ENCODE results near the gene SLC22A16. TPM values are rescaled to one million over a fixed set of nuclear protein-coding genes. Genes with fewer than 3 reads are reported as not detected.

The SLC22A16 gene
- total RNA-seq, 1 donor from 2014 or later, result 0.87 TPM

DNA sequence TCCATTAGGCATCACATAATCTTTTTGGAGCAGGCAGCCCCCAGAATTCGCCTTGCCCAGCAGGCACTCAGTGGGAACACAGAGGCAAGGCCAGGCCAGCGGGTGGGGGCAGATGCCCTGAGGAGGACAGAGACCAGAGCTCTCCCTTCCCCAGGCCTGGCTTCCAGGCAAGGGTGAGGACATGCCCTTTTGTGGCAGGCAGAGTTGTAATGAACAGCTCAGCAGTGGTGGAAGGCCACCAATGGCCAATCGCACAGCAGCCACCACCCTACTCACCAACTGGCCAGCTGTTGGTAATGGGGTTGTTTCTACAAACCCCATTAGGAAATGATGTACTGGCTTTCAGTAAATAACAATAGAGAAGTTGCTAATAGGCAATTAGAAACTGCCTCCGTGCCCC is 45.7 kb downstream of the SLC22A16 start:
- intact Hi-C loops (cut with DNase I), result no loop called here
- TF ChIP-seq, protein P1, sequence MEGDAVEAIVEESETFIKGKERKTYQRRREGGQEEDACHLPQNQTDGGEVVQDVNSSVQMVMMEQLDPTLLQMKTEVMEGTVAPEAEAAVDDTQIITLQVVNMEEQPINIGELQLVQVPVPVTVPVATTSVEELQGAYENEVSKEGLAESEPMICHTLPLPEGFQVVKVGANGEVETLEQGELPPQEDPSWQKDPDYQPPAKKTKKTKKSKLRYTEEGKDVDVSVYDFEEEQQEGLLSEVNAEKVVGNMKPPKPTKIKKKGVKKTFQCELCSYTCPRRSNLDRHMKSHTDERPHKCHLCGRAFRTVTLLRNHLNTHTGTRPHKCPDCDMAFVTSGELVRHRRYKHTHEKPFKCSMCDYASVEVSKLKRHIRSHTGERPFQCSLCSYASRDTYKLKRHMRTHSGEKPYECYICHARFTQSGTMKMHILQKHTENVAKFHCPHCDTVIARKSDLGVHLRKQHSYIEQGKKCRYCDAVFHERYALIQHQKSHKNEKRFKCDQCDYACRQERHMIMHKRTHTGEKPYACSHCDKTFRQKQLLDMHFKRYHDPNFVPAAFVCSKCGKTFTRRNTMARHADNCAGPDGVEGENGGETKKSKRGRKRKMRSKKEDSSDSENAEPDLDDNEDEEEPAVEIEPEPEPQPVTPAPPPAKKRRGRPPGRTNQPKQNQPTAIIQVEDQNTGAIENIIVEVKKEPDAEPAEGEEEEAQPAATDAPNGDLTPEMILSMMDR (IDR thresholded peaks at IDR 0.05), result no peak
- Histone ChIP-seq H3K4me3 (no peak overlapping the region), H3K36me3 (no peaks in the 10 kb centered on the region), H3K27ac (no peak overlapping the region), H3K9me3 (no peaks in the 10 kb centered on the region), H3K4me1 (no peaks in the 10 kb centered on the region), H3K27me3 (peaks cover 9% of the 10 kb centered on the region)
- ATAC-seq (no peak), DNase-seq (no peak)

DNA sequence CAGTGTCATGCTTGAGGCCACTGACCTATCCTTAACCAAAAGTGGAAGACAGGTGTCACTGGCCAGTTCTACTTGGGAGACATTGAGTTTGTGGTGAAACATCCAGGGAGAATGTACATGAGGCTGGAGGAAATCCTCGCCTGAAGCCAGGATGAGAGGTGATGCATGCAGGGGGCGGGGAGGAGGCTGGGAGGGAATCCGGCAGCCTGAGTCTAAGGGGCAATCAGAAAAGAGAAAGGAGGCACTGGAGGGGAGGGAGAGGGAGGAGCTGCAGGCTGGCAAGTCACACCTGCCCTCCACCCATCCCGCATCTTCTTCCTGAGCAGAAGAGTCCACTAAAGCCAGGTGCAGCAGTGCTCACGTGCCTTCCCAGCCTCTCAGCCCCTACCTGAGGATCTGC is 46.2 kb downstream of the SLC22A16 start:
- Histone ChIP-seq H3K36me3 (no peaks in the 10 kb centered on the region), H3K9me3 (no peaks in the 10 kb centered on the region), H3K4me3 (no peak overlapping the region), H3K4me1 (no peaks in the 10 kb centered on the region), H3K27me3 (peaks cover 9% of the 10 kb centered on the region), H3K27ac (no peak overlapping the region)
- DNase-seq, result no peak
- TF ChIP-seq, protein P1 (IDR thresholded peaks at IDR 0.05), result no peak
- intact Hi-C loops (cut with DNase I), result no loop called here
- no peak for ATAC-seq

DNA sequence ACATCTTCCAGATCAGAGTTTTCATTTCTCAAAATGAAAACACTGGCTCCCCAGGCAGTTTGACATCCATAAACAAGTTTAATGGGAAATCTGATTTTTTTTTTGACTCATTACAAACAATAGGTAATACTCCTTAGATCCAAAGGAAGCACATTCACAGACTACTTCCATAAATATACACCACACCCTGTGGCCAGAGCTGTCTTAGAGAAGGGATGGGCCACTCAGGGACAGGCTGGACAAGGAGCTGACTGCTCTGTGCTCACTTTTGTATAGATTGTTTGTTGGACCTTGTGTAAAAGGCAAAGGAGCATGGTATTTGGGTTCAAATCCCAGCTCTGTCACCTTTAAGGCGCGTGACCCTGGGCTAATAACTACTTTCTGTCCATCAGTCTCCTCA is 48.3 kb downstream of the SLC22A16 start:
- Histone ChIP-seq H3K4me3 (no peak overlapping the region), H3K4me1 (no peaks in the 10 kb centered on the region), H3K27me3 (peaks cover 9% of the 10 kb centered on the region), H3K9me3 (no peaks in the 10 kb centered on the region), H3K27ac (no peak overlapping the region), H3K36me3 (no peaks in the 10 kb centered on the region)
- TF ChIP-seq, protein P1 (IDR thresholded peaks at IDR 0.05), result no peak
- no peak for ATAC-seq
- intact Hi-C loops (cut with DNase I), result no loop called here
- no peak for DNase-seq

DNA sequence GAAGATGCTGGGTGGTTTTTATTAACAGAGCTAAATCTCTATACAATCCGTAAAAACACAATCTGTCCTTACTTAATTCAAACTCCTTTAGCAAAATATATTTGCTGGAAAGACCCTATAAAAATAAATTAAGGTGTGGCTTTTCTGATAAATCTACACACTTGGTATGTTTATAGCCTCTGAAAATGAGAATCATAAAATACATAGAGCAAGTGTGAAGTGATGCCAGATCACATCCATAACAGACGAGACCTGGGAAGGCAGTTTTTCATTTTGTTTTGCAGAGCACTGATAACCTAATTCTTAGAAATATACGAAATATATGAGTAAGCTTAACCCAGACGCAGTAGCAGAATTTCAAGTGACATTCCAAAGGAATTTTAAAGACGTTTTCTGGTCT is 50.6 kb downstream of the SLC22A16 start:
- H3K4me3 ChIP-seq, result no peak overlapping the region
- H3K27ac ChIP-seq, result no peak overlapping the region
- H3K9me3 ChIP-seq, result no peaks in the 10 kb centered on the region
- DNase-seq (no peak), ATAC-seq (no peak)
- intact Hi-C loops (cut with DNase I), result no loop called here
- H3K4me1 ChIP-seq, result no peaks in the 10 kb centered on the region
- TF ChIP-seq, protein P1 (IDR thresholded peaks at IDR 0.05), result no peak
- peaks cover 9% of the 10 kb centered on the region for H3K27me3 ChIP-seq
- H3K36me3 ChIP-seq, result no peaks in the 10 kb centered on the region

DNA sequence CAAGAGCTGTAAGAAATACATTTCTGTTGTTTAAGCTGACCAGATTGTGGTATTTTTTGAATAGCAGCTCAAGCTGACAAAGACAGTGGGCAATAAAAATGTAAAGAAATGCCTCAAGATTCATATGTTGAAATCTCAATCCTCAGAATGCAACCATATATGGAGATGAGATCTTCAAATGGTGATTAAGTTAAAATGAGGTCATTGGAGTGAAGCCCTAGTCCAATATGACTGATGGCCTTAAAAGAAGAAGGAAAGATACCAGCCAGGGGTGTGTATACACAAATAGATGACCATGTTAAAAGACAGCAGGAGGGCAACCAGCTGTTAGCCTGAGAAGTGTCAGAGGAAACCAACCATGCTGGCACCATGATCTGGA is 54.0 kb downstream of the SLC22A16 start:
- TF ChIP-seq, protein P1 (IDR thresholded peaks at IDR 0.05), result no peak
- Histone ChIP-seq H3K27me3 (no peaks in the 10 kb centered on the region), H3K27ac (no peak overlapping the region), H3K36me3 (no peaks in the 10 kb centered on the region), H3K4me1 (no peaks in the 10 kb centered on the region), H3K4me3 (no peak overlapping the region), H3K9me3 (no peaks in the 10 kb centered on the region)
- intact Hi-C loops (cut with DNase I), result no loop called here
- no peak for ATAC-seq
- no peak for DNase-seq

DNA sequence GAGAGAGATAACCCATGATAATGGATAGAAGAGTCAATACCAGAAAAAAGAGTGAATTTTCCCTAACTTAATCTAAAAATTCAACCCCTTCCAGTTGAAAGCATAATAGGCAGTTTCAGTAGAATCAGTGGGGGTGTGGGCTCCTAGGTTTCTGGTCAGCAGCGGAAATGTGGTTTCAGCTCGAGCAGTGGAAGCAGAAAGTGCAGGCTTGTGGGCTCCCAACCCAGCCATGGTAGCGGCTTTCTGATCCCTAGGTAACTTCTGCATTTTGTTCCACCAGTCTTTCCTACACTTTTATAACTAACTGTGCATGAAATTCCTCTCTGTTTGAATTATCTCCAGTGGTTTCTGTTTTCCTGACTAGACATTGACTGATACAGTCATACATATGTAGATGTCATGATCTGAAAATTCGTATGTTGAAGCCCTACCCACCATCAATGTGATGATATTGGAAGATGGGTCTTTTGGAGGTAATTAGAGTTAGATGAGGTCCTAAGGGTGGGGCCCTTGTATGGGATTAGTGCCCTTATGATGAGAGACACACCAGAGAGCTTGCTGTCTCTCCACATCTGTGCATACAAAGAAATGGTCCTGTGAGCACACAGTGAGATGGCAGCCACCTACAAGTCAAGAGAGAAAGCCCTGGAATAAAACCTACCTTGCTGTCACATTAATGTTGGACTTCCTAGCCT is 54.5 kb downstream of the SLC22A16 start:
- TF ChIP-seq, protein P1 (IDR thresholded peaks at IDR 0.05), result no peak

More for the DNA sequence above, 54.5 kb downstream of the SLC22A16 start:
- H3K4me1 ChIP-seq, result no peaks in the 10 kb centered on the region
- intact Hi-C loops (cut with DNase I), result no loop called here
- H3K27me3 ChIP-seq, result no peaks in the 10 kb centered on the region
- ATAC-seq (peak; percentile 73), DNase-seq (no peak)
- no peaks in the 10 kb centered on the region for H3K9me3 ChIP-seq
- H3K36me3 ChIP-seq, result no peaks in the 10 kb centered on the region
- H3K27ac ChIP-seq, result no peak overlapping the region
- H3K4me3 ChIP-seq, result no peak overlapping the region

Measured in upper lobe of right lung (tissue), 1 donor.